ENCODE results near the gene KCNS1.
A peak's percentile ranks its signal among the peaks of the same experiment; 100 is the strongest.

Gene KCNS1

DNA sequence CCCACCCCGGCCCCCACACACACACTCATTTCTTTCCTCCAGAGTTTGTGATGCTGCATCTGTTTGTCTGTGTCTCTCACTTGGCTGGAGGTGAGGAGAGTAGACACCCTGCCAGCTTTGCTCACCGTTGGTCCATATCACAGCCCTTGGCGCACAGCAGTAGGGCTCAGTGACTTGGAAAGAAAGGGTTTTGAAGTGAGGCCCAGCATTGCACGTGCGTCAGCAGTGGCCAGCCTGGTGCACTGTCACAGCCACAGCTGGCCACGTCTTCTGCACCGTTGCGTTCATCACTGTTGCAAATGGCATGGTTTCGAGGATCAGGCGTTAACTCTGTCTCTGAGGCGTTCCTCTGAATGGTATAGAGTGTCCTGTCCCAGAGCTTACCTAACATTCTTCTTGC lies 10.4 kb upstream of the KCNS1 start:
- DNase-seq (ENCODE audit: extremely low read depth in 1 of 2, low read depth in 1 of 2), result no peak

DNA sequence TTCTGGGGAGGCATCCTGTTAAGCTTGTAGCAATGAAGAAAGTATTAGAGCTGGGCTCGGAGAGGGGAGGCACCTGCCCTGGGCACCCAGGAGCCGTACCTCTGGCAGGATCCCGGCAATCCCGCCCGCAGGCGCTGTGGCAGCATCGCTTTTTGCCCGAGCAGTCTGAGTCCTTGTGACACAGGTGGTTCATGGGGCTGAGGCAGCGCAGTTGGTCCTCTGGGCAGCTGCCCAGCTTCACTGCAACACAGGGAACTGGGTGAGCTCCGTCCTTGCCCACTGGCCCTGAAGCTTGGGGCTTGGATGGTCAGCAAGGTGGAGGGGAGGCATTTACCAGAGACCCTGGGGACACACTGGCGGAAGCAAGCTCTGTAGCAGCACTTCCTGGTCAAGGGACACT lies 9.4 kb upstream of the KCNS1 start:
- DNase-seq (ENCODE audit: extremely low read depth in 1 of 2, low read depth in 1 of 2), result no peak

DNA sequence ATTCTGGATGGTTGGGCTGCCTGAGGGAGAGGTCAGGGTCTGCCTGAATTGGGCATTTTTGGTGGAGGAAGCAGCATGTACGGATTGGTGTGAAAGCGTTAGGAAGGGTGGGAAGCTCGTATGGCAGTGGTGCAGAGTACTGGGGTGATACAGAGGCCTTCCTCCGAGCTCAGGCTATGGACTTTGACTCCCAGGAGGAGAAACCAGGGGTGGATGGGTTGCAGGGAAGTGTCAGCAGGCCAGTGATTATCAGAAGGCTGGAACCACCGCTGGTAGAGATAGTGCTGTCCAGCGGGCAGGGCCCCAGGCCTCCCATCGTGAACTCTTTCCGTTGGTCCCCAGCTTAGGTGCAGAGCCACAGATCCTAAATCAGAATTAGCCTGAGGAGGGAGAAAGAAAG lies 8.7 kb upstream of the KCNS1 start:
- DNase-seq (ENCODE audit: extremely low read depth in 1 of 2, low read depth in 1 of 2), result no peak

DNA sequence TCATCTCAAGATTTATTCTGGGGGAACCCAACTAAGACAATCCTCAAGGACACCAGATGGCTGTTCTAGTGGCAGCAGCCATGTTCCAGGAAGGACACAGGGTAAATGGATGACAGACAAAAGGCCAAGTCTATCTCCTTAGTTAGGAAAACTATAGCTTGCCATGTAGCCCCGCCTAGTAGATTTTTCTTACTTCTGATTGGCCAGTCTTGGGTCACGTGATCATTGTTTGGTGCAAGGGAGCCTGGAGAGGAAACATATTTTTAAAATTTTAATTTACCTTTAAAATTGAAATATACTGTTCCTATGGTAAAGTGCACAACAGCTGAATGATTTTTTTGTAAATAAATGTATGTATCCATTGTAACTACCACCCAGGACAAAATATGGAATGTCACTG lies 4.4 kb upstream of the KCNS1 start:
- no peak for DNase-seq (ENCODE audit: extremely low read depth in 1 of 2, low read depth in 1 of 2)

DNA sequence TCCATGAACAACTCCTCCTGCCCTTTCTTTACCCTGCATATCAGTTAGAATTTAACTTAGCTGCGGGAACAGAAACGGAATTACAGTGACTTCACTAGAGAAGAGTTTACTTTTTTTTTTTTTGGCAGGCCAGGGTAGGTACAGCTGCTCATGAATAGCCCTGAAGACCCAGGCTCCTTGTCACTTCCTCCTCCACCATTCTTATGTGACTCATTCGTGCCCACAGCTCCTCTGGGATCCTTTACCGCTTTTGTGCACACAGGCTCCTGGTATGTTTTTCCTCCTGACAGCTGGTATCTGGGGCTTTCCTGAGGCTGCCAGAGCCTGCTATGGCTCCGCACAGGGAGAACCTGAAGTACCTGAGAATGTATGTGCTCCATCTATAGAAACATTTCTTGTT lies 3.9 kb upstream of the KCNS1 start:
- no peak for DNase-seq (ENCODE audit: extremely low read depth in 1 of 2, low read depth in 1 of 2)

DNA sequence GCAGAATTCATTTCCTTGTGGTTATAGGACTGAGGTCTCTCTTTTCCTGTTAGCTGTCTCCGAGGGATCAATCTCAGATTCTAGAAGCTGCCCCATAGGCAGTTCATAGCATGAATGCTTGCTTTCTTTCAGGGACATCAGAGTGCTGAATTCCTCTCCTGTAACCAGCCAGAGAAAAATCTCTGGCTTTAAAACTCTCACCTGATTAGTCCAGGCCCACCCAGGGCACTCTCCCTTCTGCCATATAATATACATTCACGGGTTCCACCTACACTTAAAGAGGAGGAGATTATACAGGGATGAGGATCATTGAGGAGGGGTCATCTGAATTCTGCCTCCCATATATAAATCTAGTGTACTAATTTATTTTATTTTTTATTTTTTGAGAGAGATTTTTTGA lies 2.1 kb upstream of the KCNS1 start:
- no peak for DNase-seq (ENCODE audit: extremely low read depth in 1 of 2, low read depth in 1 of 2)

DNA sequence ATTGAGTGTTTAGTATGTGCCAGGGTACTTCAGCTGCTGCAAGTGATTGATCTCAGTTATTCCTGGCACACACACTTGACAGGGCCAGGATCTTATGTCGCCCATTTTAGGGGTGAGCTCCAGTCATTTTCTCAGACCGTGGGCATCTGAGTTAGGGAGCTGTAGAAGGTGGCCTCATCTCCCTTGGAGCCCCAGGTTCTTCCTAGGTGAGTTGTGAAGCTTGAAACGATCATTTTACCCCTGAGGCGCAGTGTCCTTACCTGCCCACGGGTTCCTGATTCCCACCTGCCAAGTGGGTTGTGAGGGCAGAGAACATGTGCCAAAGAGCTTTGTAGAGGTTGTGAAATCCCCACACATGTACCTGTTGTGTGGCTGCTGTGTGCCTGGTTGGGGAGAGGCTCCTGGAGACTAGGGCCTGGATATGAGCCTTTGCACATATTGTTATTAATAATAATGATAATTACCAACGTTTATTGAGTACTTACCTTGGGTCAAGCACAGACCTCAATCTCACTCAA lies 465 bp upstream of the KCNS1 start:
- DNase-seq (ENCODE audit: extremely low read depth in 1 of 2, low read depth in 1 of 2), result no peak

DNA sequence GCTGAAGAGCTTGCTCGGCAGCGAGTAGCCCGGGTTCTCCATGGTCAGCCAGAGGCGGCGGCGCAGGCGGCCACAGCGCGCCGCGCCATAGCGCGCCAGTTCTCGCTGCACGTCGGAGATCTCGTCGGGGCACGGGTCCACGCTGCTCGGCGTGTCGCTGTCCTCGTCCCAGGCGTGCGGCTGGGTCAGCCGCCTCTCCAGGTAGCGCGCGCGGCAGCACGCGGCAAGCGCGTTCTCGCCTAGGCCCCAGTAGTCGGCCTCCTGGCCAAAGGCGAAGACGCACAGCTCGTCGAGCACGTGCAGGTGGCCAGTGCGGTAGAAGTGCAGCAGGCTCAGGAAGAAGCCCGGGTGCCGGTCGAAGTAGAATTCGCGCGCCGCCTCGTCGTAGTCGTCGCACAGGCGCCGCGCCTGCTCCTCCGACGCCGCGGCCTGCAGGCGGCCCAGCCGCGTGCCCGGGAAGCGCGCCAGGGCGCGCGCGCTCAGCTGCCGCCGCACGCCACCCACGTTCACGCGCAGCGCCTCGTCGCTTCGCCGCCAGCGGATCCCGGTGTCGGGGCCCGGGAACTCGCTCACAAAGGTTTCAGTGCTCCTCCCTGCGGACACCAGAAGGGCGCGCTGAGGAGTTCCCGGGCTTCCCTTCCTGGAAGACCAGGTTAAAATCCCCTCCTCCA lies 2.7 kb downstream of the KCNS1 start:
- DNase-seq (ENCODE audit: extremely low read depth in 1 of 2, low read depth in 1 of 2), result no peak

DNA sequence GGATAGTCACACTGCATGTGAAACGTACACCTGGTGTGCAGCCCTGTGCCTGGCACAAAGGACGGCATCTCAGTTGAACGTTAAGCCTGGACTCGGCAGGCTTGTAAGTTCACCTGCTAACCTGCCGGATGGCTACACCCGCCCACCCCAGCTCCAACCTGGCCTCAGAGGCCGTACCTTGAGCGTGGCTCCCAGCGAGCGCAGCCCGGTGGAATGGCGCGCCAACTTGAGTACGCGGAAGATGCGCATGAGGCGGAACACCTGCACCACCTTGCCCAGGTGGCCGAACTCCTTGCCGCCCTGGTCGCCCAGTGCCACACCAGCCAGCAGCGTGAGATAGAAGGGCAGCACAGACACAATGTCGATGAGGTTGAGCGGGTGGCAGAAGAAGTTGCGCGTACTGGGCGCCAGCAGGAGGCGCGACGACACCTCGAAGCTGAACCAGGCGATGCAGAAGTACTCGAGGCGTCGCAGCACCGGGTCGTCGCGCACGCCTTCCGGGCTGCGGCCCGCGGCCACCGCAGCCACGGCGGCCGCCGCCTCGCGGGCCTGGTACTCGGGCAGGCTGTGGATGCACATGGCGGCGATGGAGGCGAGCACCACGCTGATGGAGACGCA lies 3.3 kb downstream of the KCNS1 start:
- DNase-seq (ENCODE audit: extremely low read depth in 1 of 2, low read depth in 1 of 2), result peak in 1 of 2 donors; percentile 31

DNA sequence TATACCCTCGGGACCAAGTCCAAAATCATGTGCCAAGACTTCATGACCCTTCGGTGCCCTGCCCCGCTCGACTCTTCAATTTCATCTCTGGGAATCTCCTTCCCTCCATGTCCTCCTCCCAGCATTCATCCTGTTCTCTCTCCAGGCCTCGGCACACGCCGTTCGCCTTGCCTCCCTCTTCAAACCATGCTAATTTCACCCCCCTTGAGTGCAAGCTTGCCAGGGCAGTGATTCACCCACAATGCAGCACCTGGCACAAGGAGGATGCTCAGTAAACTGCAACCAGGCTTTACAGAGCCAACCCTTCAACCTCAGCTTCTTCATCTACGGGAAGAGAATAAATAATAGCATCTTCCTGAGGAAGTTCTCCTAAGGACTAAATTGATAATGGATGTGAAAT lies 4.1 kb downstream of the KCNS1 start:
- no peak for DNase-seq (ENCODE audit: extremely low read depth in 1 of 2, low read depth in 1 of 2)

DNA sequence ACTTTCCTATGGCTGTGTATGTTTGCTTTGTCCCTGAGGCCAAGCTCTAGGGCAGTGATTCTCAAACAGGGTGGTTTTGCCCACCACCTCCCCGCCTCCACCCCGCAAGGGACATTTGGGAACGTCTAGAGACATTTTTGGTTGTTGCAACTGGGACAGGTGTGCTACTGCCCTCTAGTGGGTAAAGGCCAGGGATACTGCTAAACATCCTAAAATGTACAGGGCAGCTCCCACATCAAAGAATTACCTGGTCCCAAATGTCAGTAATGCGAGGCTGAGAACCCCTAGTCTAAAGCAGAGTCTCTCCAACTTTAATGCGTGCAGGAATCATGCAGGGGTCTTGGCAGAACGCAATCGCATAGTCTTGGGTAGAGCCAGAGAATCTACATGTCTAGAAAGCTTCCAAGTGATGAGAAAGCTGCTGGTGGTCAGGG lies 5.1 kb downstream of the KCNS1 start:
- DNase-seq (ENCODE audit: extremely low read depth in 1 of 2, low read depth in 1 of 2), result peak in 1 of 2 donors; percentile 41

DNA sequence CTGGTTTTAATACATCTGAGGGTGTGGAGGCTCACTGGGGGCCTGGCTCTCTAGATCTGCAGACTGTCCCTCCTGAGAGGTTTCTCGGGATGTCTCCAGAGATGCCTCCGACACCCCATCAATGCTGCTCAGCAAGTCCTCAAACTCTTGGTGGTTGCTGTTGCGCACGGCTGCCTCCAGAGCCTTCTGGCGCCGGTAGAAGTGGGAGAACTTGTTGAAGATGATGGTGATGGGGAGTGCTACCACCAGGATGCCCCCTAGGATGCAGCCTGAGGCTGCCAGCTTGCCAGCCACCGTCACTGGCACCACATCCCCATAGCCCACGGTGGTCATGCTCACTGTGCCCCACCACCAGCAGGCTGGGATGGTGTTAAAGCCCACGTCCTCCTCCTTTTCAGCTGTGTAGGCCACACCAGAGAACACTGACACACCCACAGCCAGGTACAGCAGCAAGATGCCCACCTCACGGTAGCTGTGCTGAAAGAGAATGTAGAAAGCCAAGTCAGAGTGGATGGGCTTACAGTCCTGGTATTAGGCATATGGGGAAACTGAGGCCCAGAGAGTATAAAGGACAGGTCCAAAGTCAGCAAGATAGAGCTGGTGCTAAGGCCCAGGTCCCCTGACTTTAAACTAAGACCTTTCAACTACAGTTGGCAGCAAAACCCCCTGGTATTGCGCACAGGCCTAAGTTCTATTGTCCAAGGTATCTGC lies 5.9 kb downstream of the KCNS1 start:
- no peak for DNase-seq (ENCODE audit: extremely low read depth in 1 of 2, low read depth in 1 of 2)

DNA sequence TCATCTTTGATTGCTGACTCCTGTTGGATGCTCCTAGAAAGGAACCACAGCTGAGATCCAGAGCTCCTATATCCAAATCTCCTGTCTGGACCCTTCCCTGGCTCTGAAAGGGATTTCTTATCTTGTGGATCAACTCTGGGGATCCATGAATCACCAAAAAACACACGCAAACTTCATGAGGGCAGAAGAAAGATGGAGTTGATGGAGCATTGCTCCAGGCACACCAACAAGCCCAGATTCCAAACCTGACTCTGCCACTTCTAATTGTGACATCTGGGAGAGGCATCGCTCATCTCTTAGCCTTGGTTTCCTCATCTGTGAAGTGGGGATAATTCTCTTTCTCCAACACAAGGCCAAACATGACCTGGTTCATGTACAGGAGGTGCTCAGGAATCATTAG lies 6.7 kb downstream of the KCNS1 start:
- no peak for DNase-seq (ENCODE audit: extremely low read depth in 1 of 2, low read depth in 1 of 2)

DNA sequence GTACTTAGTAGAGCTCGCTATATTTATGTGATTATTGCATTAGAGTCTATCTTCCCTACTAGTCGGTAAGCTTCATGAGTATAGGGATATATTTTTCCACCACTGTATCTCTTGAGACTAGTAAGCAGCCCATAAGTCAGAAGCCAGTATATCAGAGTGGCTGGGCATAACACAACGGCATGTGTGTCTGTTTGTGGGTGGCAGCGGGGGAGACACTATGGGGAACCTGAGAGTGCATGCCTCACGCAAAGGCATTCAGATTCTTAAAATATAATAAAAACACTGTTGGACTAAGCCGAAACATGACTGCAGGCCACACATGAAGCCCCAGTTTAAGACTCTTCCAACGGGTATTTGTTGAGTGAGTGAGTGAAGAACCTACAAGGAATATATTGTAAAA lies 8.0 kb downstream of the KCNS1 start:
- DNase-seq (ENCODE audit: extremely low read depth in 1 of 2, low read depth in 1 of 2), result no peak

DNA sequence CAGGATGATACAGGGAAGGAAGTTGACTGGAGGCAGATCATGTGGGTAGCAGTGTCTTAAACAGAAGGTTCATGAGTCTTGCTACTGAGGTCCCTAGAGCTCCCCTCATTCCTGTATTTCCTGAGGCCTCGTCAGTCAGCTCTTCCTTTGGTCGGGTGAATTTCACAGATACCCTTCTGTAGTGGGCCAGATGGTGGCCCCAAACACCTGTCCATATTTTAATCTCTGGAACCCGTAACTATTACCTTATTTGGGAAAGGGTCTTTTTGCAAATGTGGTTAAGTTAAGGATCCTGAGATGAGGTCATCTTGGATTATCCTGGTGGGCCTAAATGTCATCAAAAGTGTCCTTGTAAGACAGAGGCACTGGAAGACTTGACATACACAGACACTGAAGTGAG lies 9.6 kb downstream of the KCNS1 start:
- no peak for DNase-seq (ENCODE audit: extremely low read depth in 1 of 2, low read depth in 1 of 2)

DNA sequence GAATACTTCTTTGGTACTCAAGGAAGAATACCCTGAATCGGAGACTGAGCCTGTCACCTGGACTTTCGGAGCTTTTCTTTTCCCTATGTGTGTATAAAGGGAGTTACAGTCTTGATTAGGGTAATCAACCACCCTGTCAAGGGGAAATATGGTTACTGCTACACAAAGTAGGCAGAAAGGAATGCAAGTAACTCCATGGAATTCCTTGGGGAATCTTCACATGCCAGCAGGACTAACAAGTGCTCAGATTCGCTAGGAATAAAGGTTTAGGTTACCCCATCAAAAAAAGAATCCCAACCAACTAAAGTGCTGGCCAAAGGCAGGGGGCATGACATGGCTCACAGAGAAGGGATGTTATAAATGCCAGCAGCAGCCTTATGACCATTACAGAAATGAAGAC lies 10.4 kb downstream of the KCNS1 start:
- no peak for DNase-seq (ENCODE audit: extremely low read depth in 1 of 2, low read depth in 1 of 2)

DNA sequence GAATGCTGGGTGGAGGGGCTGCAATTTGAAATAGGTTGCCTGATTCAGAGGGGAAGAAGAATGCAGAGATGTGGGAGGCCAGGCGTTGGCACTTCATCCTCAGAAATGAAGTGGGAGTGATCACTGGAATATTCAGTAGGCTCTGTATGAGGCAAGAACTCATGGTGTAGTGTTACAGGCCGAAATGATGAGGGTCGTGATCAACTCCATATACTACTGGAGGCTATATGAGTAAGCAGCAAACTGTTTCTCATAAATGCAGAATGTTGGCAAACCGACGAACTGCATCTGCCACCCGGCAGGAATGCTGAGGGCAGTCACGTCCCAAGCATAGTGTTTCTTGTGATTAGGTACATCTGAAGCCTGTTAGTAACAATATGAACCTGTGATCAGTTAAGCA lies 12.7 kb downstream of the KCNS1 start:
- no peak for DNase-seq (ENCODE audit: extremely low read depth in 1 of 2, low read depth in 1 of 2)

DNA sequence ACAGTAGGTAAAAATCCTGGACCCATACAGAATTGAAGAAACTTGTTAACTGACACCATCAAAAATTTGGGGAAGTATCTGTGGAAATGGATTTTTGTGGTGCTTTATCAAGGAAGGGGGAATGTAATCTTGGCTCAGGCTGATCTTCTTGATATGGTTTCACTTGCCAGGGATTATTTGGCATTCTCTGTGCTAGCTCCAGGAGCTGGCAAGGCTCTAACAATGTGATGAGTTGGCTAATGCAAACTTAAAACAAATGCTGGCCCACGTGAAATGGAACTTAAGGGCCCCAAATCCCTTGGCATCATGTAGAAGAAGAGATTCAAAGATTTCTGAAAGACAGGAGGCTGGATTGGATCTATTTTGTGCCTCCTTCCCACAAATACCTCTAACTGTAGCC lies 13.1 kb downstream of the KCNS1 start:
- DNase-seq (ENCODE audit: extremely low read depth in 1 of 2, low read depth in 1 of 2), result no peak

DNA sequence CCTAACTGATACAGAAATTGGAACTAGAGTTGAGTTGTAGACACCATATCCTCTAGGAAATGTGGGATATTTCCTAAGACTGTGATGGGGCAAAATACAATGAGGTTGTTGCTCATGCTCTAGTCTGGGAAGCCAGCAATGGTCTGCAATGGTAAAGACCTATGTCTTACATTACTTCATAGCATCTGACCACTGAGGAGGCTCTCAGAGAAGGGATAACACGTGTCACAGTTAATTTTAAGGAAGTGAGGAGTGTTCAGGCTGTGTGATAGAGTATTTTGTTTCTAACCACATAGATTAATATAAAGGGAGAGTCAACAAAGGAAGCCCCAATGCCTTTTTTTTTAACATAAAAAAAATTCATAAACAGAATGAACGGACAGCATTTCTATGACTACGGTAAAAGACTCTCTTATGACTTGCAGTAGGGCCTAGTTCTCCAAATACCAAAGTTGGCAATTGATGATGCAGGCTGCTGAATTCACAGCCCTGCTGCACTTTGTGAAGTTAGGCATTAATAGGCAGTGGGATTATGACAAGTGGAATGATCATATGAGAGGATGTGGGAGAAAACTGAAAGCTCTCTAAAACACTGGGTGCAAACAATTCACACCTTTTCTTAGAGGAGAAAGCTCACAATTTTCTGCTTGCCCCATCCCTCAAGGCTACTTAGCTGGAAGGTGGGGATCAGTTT lies 13.7 kb downstream of the KCNS1 start:
- no peak for DNase-seq (ENCODE audit: extremely low read depth in 1 of 2, low read depth in 1 of 2)

DNA sequence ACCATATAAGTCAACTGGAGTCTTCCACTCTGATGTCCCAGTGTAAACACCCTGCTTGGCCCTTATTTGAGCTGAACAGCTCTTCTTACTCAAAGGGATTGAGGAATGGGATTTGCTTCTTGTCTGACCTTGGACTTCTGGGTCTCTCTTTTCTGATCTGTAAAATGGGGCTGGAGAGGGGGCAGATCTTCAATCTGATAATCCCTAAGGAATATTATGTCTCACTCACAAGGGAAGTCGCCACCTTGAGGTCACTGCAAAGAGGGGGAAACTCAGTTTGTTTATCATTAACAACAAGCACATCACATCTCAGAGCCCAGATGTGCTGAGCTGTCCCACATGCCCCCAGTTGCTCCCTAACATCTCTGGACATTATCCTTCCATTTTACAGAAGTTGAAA lies 15.1 kb downstream of the KCNS1 start:
- no peak for DNase-seq (ENCODE audit: extremely low read depth in 1 of 2, low read depth in 1 of 2)

DNA sequence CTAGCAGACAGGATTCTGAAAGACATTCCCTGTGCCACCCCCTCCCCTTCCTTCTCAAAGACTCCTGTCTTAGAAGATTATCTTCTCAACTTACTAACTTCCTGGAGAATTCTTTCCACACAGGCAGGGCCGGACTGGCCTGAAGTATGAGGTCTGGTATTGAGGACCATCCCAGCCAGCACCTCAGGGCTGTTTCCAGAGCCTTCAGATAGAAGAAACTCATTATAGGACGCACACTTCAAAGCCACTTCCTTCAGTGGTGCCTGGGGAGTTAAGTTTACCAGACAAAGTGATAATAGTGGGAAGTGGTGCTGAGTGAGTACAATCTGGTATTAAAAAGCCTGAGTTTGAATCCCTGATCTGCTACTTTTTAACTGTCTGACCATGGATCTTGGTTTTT lies 15.6 kb downstream of the KCNS1 start:
- no peak for DNase-seq (ENCODE audit: extremely low read depth in 1 of 2, low read depth in 1 of 2)

DNA sequence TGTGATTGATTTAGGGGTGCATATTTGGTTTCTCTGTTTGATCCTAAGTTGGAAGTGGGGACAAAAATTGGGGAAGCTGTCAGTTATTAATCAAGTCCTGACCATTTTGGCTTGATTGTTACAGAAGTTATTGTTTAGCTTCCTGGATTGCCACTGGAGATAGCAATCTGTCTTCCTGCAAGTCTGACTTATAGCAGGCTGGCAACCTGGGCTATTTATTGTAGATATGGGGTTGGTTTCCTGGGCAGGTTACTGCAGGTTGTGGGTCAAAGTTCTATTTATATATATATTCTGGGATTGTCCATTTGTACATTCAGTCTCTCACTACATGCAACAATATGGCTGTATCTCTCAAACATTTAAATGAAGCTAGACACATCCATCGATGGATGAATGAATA lies 17.8 kb downstream of the KCNS1 start:
- no peak for DNase-seq (ENCODE audit: extremely low read depth in 1 of 2, low read depth in 1 of 2)

Data from stimulated activated CD8-positive, alpha-beta memory T cell treated with anti-CD3 and anti-CD28 coated beads, Interleukin-7, amount 100 ng/mL, for 48 hours (primary cell).